A172 (cell line): Measurements from ENCODE around the gene FOXA1. TPM values are rescaled to one million over a fixed set of nuclear protein-coding genes. Genes with fewer than 3 reads are reported as not detected.

Experiments used
- DNase-seq: peaks from one replicate; pipeline ENCODE4 v3.0.0-alpha.2; 2015; ENCODE audit warnings: low spot score
- total RNA-seq: library from RNA; depleted of rRNA; stranded (reverse); fragments of >200 nt; shearing (Covaris generic); gene quantifications from 2 replicates; pipeline ENCODE4 v1.2.3, GENCODE V29; 2014

Gene FOXA1
- total RNA-seq, 1 experiment from 2014 or later = 1.7 TPM

GRCh38 chr14:37589715-37590427 is 5.2 kb downstream of the FOXA1 start:
- no peak for DNase-seq

GRCh38 chr14:37588956-37589714 is 5.9 kb downstream of the FOXA1 start:
- DNase-seq = no peak

GRCh38 chr14:37588667-37588955 is 6.4 kb downstream of the FOXA1 start:
- DNase-seq = no peak

GRCh38 chr14:37587881-37588666 is 7.0 kb downstream of the FOXA1 start:
- DNase-seq = no peak

GRCh38 chr14:37587131-37587803 is 7.8 kb downstream of the FOXA1 start:
- DNase-seq = no peak

- no peak for DNase-seq
Observed at GRCh38 chr14:37586797-37587130, 8.3 kb downstream of the FOXA1 start.

GRCh38 chr14:37585971-37586796 is 8.9 kb downstream of the FOXA1 start:
- DNase-seq = no peak

GRCh38 chr14:37585101-37585511 is 9.9 kb downstream of the FOXA1 start:
- no peak for DNase-seq

GRCh38 chr14:37584211-37585100 is 10.6 kb downstream of the FOXA1 start:
- DNase-seq = no peak

GRCh38 chr14:37583358-37584210 is 11.5 kb downstream of the FOXA1 start:
- DNase-seq = no peak

GRCh38 chr14:37580146-37580545 is 14.9 kb downstream of the FOXA1 start:
- peak; percentile 20 for DNase-seq

GRCh38 chr14:37579274-37579673 is 15.8 kb downstream of the FOXA1 start:
- no peak for DNase-seq

GRCh38 chr14:37573356-37573755 is 21.7 kb downstream of the FOXA1 start:
- no peak for DNase-seq

GRCh38 chr14:37571391-37571790 is 23.7 kb downstream of the FOXA1 start:
- DNase-seq = no peak

- DNase-seq = no peak
Observed at GRCh38 chr14:37569729-37570128, 25.3 kb downstream of the FOXA1 start.

GRCh38 chr14:37566811-37567371 is 28.2 kb downstream of the FOXA1 start:
- peak; percentile 66 for DNase-seq

- DNase-seq = no peak
Observed at GRCh38 chr14:37565550-37565949, 29.5 kb downstream of the FOXA1 start.

GRCh38 chr14:37563189-37563588 is 31.9 kb downstream of the FOXA1 start:
- no peak for DNase-seq

- no peak for DNase-seq
Observed at GRCh38 chr14:37559386-37559785, 35.7 kb downstream of the FOXA1 start.
